ENCODE data around the gene UNC5A. TPM values are rescaled to one million over a fixed set of nuclear protein-coding genes. Genes with fewer than 3 reads are reported as not detected.

Gene UNC5A
- total and polyA plus RNA-seq, 10 of the 15 experiments (the other 5 are each of a cell fraction or from before 2014, with no cell fraction given) = not detected

- no peak overlapping the region for H3K4me3 ChIP-seq
- RAD21 ChIA-PET (ENCODE audit: unreplicated experiment) = no interaction called here
- no TSS peak for BruUV-seq (replicated peaks)
- H3K27ac ChIP-seq (ENCODE audit: control insufficient read depth, insufficient read depth) = no peak overlapping the region
- POLR2A ChIA-PET = no interaction called here
- FAIRE-seq = no peak
- H4K20me1 ChIP-seq (ENCODE audit: control insufficient read depth, insufficient read depth) = no peaks in the 10 kb centered on the region
- SMC1A ChIA-PET (ENCODE audit: uncharacterized antibody, unreplicated experiment) = no interaction called here
- H3K9me3 ChIP-seq (replicated peaks; ENCODE audit: control insufficient read depth, insufficient read depth, low read length) = no peaks in the 10 kb centered on the region; the same call in 2 of the 3 replicates
- CTCF ChIA-PET = no interaction called here
- H3K27me3 ChIP-seq (replicated peaks in 1 of 2; ENCODE audit: control insufficient read depth in 2 of 2, insufficient read depth in 2 of 2, low read length in 1 of 2) = no peaks in the 10 kb centered on the region; a peak in 2 of 4 replicates
- no peak for DNase-seq (ENCODE audit: low read depth, low spot score)
- H2AFZ ChIP-seq (ENCODE audit: control insufficient read depth, low read depth, low read length) = no peak overlapping the region
- no peak for ATAC-seq
- WGBS (ENCODE audit: insufficient coverage, insufficient replicate concordance, low lambda C conversion rate, missing lambda C conversion rate) = 86% methylated on average over 16 of the region's 17 CpGs
- H3K36me3 ChIP-seq (ENCODE audit: control insufficient read depth in 2 of 2, insufficient read depth in 2 of 2, low read length in 1 of 2) = no peaks in the 10 kb centered on the region
- intact Hi-C loops (cut with micrococcal nuclease; ENCODE audit: unreplicated experiment) (no loop called here), in situ Hi-C loops (cut with MboI) (no loop called here)
- no peaks in the 10 kb centered on the region for H3K4me1 ChIP-seq (ENCODE audit: control insufficient read depth, insufficient read depth, low read length)
- H3K79me2 ChIP-seq (ENCODE audit: control insufficient read depth, insufficient read depth, low read length) = no peaks in the 10 kb centered on the region
- no peak overlapping the region for H3K4me2 ChIP-seq (ENCODE audit: control insufficient read depth, insufficient read depth)
- no peak overlapping the region for H3K9ac ChIP-seq (ENCODE audit: control insufficient read depth, insufficient read depth, low read length)
- TF ChIP-seq POLR2A (IDR thresholded peaks at IDR 0.05; ENCODE audit: low read depth, low read length) (no peak), BMI1 (IDR thresholded peaks at IDR 0.05; ENCODE audit: borderline replicate concordance) (no peak), ZNF687 (IDR thresholded peaks at IDR 0.05) (no peak), TCF12 (IDR thresholded peaks at IDR 0.05; ENCODE audit: low read depth, low read length) (no peak), KLF5 (IDR thresholded peaks at IDR 0.05; ENCODE audit: partially characterized antibody) (no peak), BHLHE40 (IDR thresholded peaks at IDR 0.05; ENCODE audit: borderline replicate concordance in 1 of 2, low read depth in 2 of 2, low read length in 1 of 2) (no peak), MTA2 (IDR thresholded peaks at IDR 0.05; ENCODE audit: low read depth) (no peak), SP1 (IDR thresholded peaks at IDR 0.05; ENCODE audit: low read depth, low read length) (no peak), ZBTB40 (IDR thresholded peaks at IDR 0.05; ENCODE audit: borderline replicate concordance) (no peak), SIN3A (IDR thresholded peaks at IDR 0.05; ENCODE audit: low read depth, low read length) (no peak), HDAC6 (IDR thresholded peaks at IDR 0.05; ENCODE audit: unreplicated experiment) (no peak), PAX8 (IDR thresholded peaks at IDR 0.05) (no peak), RB1 (IDR thresholded peaks at IDR 0.05; ENCODE audit: borderline replicate concordance) (no peak), ZSCAN29 (IDR thresholded peaks at IDR 0.05) (no peak), POLR2AphosphoS5 (IDR thresholded peaks at IDR 0.05; ENCODE audit: low read length) (no peak)
- TF ChIP-seq, protein P1, sequence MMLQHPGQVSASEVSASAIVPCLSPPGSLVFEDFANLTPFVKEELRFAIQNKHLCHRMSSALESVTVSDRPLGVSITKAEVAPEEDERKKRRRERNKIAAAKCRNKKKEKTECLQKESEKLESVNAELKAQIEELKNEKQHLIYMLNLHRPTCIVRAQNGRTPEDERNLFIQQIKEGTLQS (IDR thresholded peaks at IDR 0.05; ENCODE audit: borderline replicate concordance, extremely low read depth, low read depth, low read length) = no peak
- TF ChIP-seq, protein P2, sequence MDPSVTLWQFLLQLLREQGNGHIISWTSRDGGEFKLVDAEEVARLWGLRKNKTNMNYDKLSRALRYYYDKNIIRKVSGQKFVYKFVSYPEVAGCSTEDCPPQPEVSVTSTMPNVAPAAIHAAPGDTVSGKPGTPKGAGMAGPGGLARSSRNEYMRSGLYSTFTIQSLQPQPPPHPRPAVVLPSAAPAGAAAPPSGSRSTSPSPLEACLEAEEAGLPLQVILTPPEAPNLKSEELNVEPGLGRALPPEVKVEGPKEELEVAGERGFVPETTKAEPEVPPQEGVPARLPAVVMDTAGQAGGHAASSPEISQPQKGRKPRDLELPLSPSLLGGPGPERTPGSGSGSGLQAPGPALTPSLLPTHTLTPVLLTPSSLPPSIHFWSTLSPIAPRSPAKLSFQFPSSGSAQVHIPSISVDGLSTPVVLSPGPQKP (IDR thresholded peaks at IDR 0.05; ENCODE audit: low read depth, low read length) = no peak
Measured at GRCh38 chr5:176870110-176870591, 59.8 kb downstream of the UNC5A start.

All from GM12878 (cell line).